Mammary epithelial cell (primary cell): ENCODE measurements around the gene BZW2.

Source experiments
- EZH2 ChIP-seq: IDR thresholded peaks from 2 replicates; pipeline ENCODE4 v1.6.1; 2012; ENCODE audit warnings: low read length, inconsistent platforms, borderline replicate concordance
- TF ChIP-seq, protein P1 (sequence below), 2 donors: IDR thresholded peaks in 1 of 2; conservative IDR thresholded peaks in 1 of 2; 2 replicates each; pipeline ENCODE4 v1.5.1; 2011 to 2012; ENCODE audit warnings: inconsistent platforms in 2 of 2, low read length in 2 of 2, mild to moderate bottlenecking in 2 of 2, control low read depth in 1 of 2, low read depth in 1 of 2; ENCODE audit not compliant: insufficient read depth in 1 of 2; ENCODE audit errors: extremely low read depth in 1 of 2

GRCh38 chr7:16619979-16620408 lies 26.0 kb upstream of the BZW2 start:
- TF ChIP-seq, protein P1, sequence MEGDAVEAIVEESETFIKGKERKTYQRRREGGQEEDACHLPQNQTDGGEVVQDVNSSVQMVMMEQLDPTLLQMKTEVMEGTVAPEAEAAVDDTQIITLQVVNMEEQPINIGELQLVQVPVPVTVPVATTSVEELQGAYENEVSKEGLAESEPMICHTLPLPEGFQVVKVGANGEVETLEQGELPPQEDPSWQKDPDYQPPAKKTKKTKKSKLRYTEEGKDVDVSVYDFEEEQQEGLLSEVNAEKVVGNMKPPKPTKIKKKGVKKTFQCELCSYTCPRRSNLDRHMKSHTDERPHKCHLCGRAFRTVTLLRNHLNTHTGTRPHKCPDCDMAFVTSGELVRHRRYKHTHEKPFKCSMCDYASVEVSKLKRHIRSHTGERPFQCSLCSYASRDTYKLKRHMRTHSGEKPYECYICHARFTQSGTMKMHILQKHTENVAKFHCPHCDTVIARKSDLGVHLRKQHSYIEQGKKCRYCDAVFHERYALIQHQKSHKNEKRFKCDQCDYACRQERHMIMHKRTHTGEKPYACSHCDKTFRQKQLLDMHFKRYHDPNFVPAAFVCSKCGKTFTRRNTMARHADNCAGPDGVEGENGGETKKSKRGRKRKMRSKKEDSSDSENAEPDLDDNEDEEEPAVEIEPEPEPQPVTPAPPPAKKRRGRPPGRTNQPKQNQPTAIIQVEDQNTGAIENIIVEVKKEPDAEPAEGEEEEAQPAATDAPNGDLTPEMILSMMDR (conservative IDR thresholded peaks at IDR 0.05 in 1 of 2, IDR thresholded peaks at IDR 0.05 in 1 of 2; ENCODE audit: extremely low read depth in 1 of 2, insufficient read depth in 1 of 2, low read depth in 1 of 2, low read length in 2 of 2) = no peak
- no peak for TF ChIP-seq EZH2
